ACHN (cell line): ENCODE data around the gene LCE1A.
A peak's percentile ranks its signal among the peaks of the same experiment; 100 is the strongest.

Source experiments
- DNase-seq: peaks from one replicate; pipeline ENCODE4 v3.0.0-alpha.2; 2015
- in situ Hi-C: cut with HindIII; loops from 2 replicates; pipeline ENCODE4 v1.10.0; 2017; ENCODE audit warnings: low sequenced_read_pairs, low pct_ligation_motif_present, low pct_unique_long_range_greater_than_20kb

LCE1A gene

GRCh38 chr1:152864443-152864842 lies 37.2 kb downstream of the LCE1A start:
- in situ Hi-C loops = no loop called here
- DNase-seq = no peak

GRCh38 chr1:152866321-152866720 lies 39.0 kb downstream of the LCE1A start:
- in situ Hi-C loops = no loop called here
- no peak for DNase-seq

- peak; percentile 74 for DNase-seq
- in situ Hi-C loops = no loop called here
These were observed 42.6 kb downstream of the LCE1A start for GRCh38 chr1:152869808-152870419.

GRCh38 chr1:152870831-152871730 lies 43.8 kb downstream of the LCE1A start:
- in situ Hi-C loops = no loop called here

GRCh38 chr1:152871731-152872126 lies 44.5 kb downstream of the LCE1A start:
- no peak for DNase-seq
- in situ Hi-C loops = no loop called here

More at GRCh38 chr1:152870831-152871730, 43.8 kb downstream of the LCE1A start:
- peak; percentile 54 for DNase-seq

GRCh38 chr1:152873495-152873894 lies 46.2 kb downstream of the LCE1A start:
- DNase-seq = no peak
- in situ Hi-C loops = no loop called here

GRCh38 chr1:152876827-152877226 lies 49.6 kb downstream of the LCE1A start:
- in situ Hi-C loops = no loop called here
- no peak for DNase-seq
